Hepatocyte (in vitro differentiated cells): Measurements from ENCODE around the gene TBX10.
"Not testable (repeated sequence)": the region's sequence is repeated elsewhere in the genome, so short reads cannot be mapped to it uniquely, and the experiment has no call there.

Source experiments
- EZH2 ChIP-seq: fragments of 200-600 bp; sonication (generic); IDR thresholded peaks from 2 replicates; pipeline ENCODE4 v1.6.1; 2016; ENCODE audit warnings: antibody characterized with exemption, mild to moderate bottlenecking, borderline replicate concordance
- EZH2phosphoT487 ChIP-seq: fragments of 200-600 bp; sonication (generic); IDR thresholded peaks from one replicate; pipeline ENCODE4 v1.6.1; 2018; ENCODE audit warnings: antibody characterized with exemption, mild to moderate bottlenecking, low read depth, moderate library complexity; ENCODE audit not compliant: unreplicated experiment, severe bottlenecking
- TF ChIP-seq, protein P1 (sequence below): fragments of 200-600 bp; sonication (generic); IDR thresholded peaks from 2 replicates; pipeline ENCODE4 v1.5.1; 2016; ENCODE audit warnings: antibody characterized with exemption, mild to moderate bottlenecking; ENCODE audit not compliant: poor library complexity

- TF ChIP-seq, protein P1, sequence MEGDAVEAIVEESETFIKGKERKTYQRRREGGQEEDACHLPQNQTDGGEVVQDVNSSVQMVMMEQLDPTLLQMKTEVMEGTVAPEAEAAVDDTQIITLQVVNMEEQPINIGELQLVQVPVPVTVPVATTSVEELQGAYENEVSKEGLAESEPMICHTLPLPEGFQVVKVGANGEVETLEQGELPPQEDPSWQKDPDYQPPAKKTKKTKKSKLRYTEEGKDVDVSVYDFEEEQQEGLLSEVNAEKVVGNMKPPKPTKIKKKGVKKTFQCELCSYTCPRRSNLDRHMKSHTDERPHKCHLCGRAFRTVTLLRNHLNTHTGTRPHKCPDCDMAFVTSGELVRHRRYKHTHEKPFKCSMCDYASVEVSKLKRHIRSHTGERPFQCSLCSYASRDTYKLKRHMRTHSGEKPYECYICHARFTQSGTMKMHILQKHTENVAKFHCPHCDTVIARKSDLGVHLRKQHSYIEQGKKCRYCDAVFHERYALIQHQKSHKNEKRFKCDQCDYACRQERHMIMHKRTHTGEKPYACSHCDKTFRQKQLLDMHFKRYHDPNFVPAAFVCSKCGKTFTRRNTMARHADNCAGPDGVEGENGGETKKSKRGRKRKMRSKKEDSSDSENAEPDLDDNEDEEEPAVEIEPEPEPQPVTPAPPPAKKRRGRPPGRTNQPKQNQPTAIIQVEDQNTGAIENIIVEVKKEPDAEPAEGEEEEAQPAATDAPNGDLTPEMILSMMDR = not testable (repeated sequence)
- TF ChIP-seq EZH2, EZH2phosphoT487: not testable (repeated sequence)
Observed at GRCh38 chr11:67685641-67686332, 46.2 kb upstream of the TBX10 start.
